Tibial nerve (tissue), 4 donors: Measurements from ENCODE around the gene TTC19.

ENCODE experiments used
- EP300 ChIP-seq, 2 donors: sonication (generic); formaldehyde crosslinking; IDR thresholded peaks; one replicate each; pipeline ENCODE4 v1.6.1; 2017; ENCODE audit warnings: antibody characterized with exemption in 2 of 2, mild to moderate bottlenecking in 1 of 2
- TF ChIP-seq, protein P1 (sequence below), 5 experiments: fragments of 200-600 bp in 3 of 5; fragments of 450-650 bp in 2 of 5; sonication (generic) in 3 of 5; IDR thresholded peaks; one replicate each; pipeline ENCODE4 v1.5.1; 2016 to 2019; ENCODE audit warnings: antibody characterized with exemption in 5 of 5, mild to moderate bottlenecking in 3 of 5, moderate library complexity in 2 of 5

DNA sequence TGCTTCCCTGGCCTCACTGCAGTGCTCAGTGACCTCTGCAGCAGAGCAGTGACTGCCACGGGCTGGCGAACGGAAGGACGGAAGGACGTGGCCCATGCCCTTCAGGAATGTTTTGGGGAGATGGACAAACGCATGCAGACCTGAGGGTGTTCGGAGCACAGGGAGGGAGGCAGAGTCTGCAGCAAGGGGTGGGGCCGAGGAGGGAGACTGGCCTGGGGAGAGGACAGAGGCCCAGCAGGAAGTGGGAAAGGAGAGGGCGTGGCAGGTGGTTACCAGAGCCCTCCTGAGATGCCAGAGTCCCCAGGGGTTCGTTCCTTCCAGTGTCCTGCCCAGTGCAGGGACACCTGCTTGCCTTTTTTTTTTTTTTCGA is 32.8 kb upstream of the TTC19 start:
- TF ChIP-seq, protein P1, sequence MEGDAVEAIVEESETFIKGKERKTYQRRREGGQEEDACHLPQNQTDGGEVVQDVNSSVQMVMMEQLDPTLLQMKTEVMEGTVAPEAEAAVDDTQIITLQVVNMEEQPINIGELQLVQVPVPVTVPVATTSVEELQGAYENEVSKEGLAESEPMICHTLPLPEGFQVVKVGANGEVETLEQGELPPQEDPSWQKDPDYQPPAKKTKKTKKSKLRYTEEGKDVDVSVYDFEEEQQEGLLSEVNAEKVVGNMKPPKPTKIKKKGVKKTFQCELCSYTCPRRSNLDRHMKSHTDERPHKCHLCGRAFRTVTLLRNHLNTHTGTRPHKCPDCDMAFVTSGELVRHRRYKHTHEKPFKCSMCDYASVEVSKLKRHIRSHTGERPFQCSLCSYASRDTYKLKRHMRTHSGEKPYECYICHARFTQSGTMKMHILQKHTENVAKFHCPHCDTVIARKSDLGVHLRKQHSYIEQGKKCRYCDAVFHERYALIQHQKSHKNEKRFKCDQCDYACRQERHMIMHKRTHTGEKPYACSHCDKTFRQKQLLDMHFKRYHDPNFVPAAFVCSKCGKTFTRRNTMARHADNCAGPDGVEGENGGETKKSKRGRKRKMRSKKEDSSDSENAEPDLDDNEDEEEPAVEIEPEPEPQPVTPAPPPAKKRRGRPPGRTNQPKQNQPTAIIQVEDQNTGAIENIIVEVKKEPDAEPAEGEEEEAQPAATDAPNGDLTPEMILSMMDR (IDR thresholded peaks at IDR 0.05), result no peak
- TF ChIP-seq EP300 (IDR thresholded peaks at IDR 0.05), result no peak
